Uterus (tissue), 4 donors: Measurements from ENCODE around the gene RGS2. TPM values are rescaled to one million over a fixed set of nuclear protein-coding genes. Genes with fewer than 3 reads are reported as not detected.

Source experiments
- DNase-seq, 2 donors: peaks; one replicate each; pipeline ENCODE4 v3.0.0-alpha.2; 2019 to 2020
- H3K27ac ChIP-seq, 2 donors: fragments of 200-600 bp; sonication (generic); 1 replicate in 1 of 2; 2 replicates in 1 of 2; pipeline ENCODE4 v1.5.1; 2016 to 2018
- H3K27me3 ChIP-seq, 2 donors: fragments of 200-600 bp; sonication (generic); one replicate each; pipeline ENCODE4 v1.5.1; 2018 to 2019; ENCODE audit warnings: control low read depth in 1 of 2
- H3K36me3 ChIP-seq, 2 donors: fragments of 200-600 bp; sonication (generic); one replicate each; pipeline ENCODE4 v1.5.1; 2019; ENCODE audit warnings: control low read depth in 1 of 2
- H3K4me1 ChIP-seq, 2 donors: fragments of 200-600 bp; sonication (generic); one replicate each; pipeline ENCODE4 v1.5.1; 2018 to 2019; ENCODE audit warnings: control low read depth in 1 of 2
- H3K4me3 ChIP-seq, 2 donors: fragments of 200-600 bp; sonication (generic); 1 replicate in 1 of 2; 2 replicates in 1 of 2; pipeline ENCODE4 v1.5.1; 2018 to 2019; ENCODE audit warnings: mild to moderate bottlenecking in 1 of 2
- H3K9me3 ChIP-seq, 2 donors: fragments of 200-600 bp; sonication (generic); one replicate each; pipeline ENCODE4 v1.5.1; 2019; ENCODE audit warnings: control low read depth in 1 of 2
- CTCF ChIP-seq, 4 experiments: fragments of 200-600 bp in 2 of 4; fragments of 450-650 bp in 2 of 4; sonication (generic) in 2 of 4; IDR thresholded peaks; one replicate each; pipeline ENCODE4 v1.5.1; 2016 to 2019; ENCODE audit warnings: antibody characterized with exemption in 4 of 4, mild to moderate bottlenecking in 2 of 4, moderate library complexity in 1 of 4
- POLR2A ChIP-seq, 2 donors: fragments of 450-650 bp; IDR thresholded peaks; one replicate each; pipeline ENCODE4 v1.6.1; 2016; ENCODE audit warnings: antibody characterized with exemption in 2 of 2, mild to moderate bottlenecking in 1 of 2, moderate library complexity in 1 of 2
- intact Hi-C: fragments of 100-400 bp; cut with DNase I; formaldehyde crosslinking; loops from one replicate; pipeline ENCODE4 v1.15.1; 2023; ENCODE audit warnings: low total_unique reads
- total RNA-seq, 4 donors: library from RNA; depleted of rRNA in 3 of 4; stranded (reverse); fragments of >200 nt in 3 of 4; gene quantifications; one replicate each; pipeline versions ENCODE4 v1.1.0 to v1.2.4, GENCODE V29; 2014 to 2023
- donor health status: DM: yes; HTN: yes; CAD: no.

RGS2 gene
- total RNA-seq, 4 donors from 2014 or later: 103 to 164 (median 134) TPM

GRCh38 chr1:192846950-192847349 lies 38.1 kb downstream of the RGS2 start:
- Histone ChIP-seq H3K4me1 (no peaks in the 10 kb centered on the region), H3K36me3 (no peaks in the 10 kb centered on the region), H3K27me3 (no peaks in the 10 kb centered on the region), H3K4me3 (no peak overlapping the region), H3K27ac (peak overlapping the region in 1 of 2 donors; percentile 35), H3K9me3 (no peaks in the 10 kb centered on the region)
- intact Hi-C loops: no loop called here
- no peak for TF ChIP-seq POLR2A (IDR thresholded peaks at IDR 0.05)
- no peak for TF ChIP-seq CTCF (IDR thresholded peaks at IDR 0.05)
- no peak for DNase-seq

DNA sequence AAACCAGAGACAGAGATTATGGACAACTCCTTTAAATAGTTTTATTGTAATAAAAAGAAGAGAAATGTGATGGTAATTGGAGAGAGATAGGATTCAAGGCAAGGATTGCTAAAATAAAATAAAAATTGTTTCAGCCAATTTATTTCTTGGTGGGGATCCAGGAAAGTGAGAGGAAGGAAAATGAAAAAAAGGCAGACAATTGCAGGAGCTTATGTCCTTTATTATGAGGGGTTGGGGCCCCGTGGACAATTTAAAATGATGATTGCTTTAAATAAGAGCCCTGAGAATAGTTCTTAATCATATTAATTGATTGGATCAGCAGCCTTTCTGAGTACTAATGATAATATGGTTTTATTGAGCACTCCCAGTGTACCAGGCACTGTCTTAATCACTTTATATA lies 40.2 kb downstream of the RGS2 start:
- Histone ChIP-seq H3K9me3 (no peaks in the 10 kb centered on the region), H3K27ac (no peak overlapping the region), H3K27me3 (no peaks in the 10 kb centered on the region), H3K36me3 (no peaks in the 10 kb centered on the region), H3K4me3 (no peak overlapping the region), H3K4me1 (no peaks in the 10 kb centered on the region)
- DNase-seq: no peak
- TF ChIP-seq POLR2A (IDR thresholded peaks at IDR 0.05) (no peak), CTCF (IDR thresholded peaks at IDR 0.05) (no peak)
- intact Hi-C loops: no loop called here

- Histone ChIP-seq H3K4me3 (no peak overlapping the region), H3K36me3 (no peaks in the 10 kb centered on the region), H3K27me3 (no peaks in the 10 kb centered on the region), H3K9me3 (no peaks in the 10 kb centered on the region), H3K27ac (no peak overlapping the region), H3K4me1 (no peaks in the 10 kb centered on the region)
- intact Hi-C loops: no loop called here
- TF ChIP-seq POLR2A (IDR thresholded peaks at IDR 0.05) (no peak), CTCF (IDR thresholded peaks at IDR 0.05) (no peak)
- no peak for DNase-seq
Measured at GRCh38 chr1:192849442-192849841, 40.6 kb downstream of the RGS2 start.

DNA sequence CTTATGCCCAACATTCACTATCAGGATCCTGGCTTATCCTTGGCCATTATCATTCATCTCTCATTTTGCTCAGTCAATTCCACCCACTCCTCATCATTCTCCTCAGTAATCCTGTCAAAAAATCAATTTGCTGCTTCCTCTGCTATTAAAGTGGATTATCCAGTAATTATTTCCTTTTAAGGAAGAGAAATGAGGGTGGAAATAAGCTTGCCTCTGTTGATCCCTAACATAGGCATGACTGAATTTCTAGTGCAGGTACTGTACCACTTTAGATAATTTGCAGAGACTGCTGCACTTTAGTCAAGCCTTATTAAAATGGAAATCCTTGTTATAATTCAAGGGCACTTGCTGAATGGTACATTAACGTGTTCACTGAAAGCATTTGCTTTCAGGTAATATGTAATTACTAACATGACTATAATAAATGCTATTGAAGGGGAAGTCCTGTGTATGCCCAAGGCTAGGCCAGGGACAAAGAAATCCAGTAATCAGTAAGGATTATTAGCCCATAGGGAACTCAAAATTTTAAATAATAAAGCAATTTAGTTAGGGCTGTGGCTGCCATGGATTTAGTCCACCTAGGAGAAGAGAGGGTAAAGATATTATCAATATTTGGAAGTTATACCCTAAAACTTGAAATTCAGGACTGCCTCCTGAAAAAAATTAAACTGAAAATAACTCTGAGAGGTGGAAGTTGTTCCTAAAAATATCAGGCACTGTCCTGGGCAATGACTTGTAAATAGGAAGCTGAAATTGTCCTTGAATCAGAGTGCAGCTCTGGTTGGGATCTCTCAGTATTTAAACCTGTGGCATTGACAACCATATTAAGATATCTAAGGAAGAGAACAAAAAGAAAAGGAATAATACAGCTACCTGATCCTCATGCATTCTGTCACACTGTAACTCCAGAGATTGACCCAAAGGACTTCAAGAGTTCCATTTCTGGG lies 43.4 kb downstream of the RGS2 start:
- TF ChIP-seq CTCF (IDR thresholded peaks at IDR 0.05) (no peak), POLR2A (IDR thresholded peaks at IDR 0.05) (no peak)
- intact Hi-C loops: no loop called here

DNA sequence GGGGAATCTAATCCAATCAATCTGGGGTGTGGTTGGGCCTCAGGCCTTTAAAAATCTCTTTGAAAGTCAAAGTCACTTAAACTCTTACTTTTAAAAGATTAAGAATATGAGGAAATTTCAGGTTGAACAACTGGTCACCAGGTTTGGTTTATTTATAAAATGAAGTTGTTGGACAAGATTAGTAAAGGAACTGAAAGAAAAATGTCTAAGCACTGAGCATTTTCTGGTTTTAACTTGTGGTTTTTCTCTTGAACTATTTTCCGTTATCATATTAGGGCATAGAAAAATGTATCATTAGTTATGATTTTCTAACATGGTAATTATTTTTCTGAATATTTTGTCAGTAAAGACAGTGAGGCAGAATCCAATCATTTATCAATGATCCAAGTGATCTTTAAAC lies 49.6 kb downstream of the RGS2 start:
- Histone ChIP-seq H3K9me3 (no peaks in the 10 kb centered on the region), H3K27ac (no peak overlapping the region), H3K36me3 (no peaks in the 10 kb centered on the region), H3K27me3 (no peaks in the 10 kb centered on the region), H3K4me3 (no peak overlapping the region), H3K4me1 (no peaks in the 10 kb centered on the region)
- DNase-seq: no peak
- intact Hi-C loops: no loop called here
- TF ChIP-seq POLR2A (IDR thresholded peaks at IDR 0.05): no peak
- no peak for TF ChIP-seq CTCF (IDR thresholded peaks at IDR 0.05)

More for the DNA sequence above, 43.4 kb downstream of the RGS2 start:
- Histone ChIP-seq H3K27me3 (no peaks in the 10 kb centered on the region), H3K4me3 (no peak overlapping the region), H3K36me3 (no peaks in the 10 kb centered on the region), H3K9me3 (no peaks in the 10 kb centered on the region), H3K27ac (peak overlapping the region in 1 of 2 donors; percentile 7), H3K4me1 (no peaks in the 10 kb centered on the region)
- DNase-seq: no peak
